ENCODE results near the gene PDE9A.
A peak's percentile ranks its signal among the peaks of the same experiment; 100 is the strongest.

Gene PDE9A

GRCh38 chr21:42618707-42619102, 34.7 kb upstream of the PDE9A start:
- DNase-seq (ENCODE audit: insufficient read length, low spot score) (no peak), FAIRE-seq (no peak)
- TF ChIP-seq, protein P1, sequence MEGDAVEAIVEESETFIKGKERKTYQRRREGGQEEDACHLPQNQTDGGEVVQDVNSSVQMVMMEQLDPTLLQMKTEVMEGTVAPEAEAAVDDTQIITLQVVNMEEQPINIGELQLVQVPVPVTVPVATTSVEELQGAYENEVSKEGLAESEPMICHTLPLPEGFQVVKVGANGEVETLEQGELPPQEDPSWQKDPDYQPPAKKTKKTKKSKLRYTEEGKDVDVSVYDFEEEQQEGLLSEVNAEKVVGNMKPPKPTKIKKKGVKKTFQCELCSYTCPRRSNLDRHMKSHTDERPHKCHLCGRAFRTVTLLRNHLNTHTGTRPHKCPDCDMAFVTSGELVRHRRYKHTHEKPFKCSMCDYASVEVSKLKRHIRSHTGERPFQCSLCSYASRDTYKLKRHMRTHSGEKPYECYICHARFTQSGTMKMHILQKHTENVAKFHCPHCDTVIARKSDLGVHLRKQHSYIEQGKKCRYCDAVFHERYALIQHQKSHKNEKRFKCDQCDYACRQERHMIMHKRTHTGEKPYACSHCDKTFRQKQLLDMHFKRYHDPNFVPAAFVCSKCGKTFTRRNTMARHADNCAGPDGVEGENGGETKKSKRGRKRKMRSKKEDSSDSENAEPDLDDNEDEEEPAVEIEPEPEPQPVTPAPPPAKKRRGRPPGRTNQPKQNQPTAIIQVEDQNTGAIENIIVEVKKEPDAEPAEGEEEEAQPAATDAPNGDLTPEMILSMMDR (IDR thresholded peaks at IDR 0.05; ENCODE audit: insufficient read depth, missing control alignments), result peak; percentile 11

GRCh38 chr21:42619166-42619565, 34.3 kb upstream of the PDE9A start:
- TF ChIP-seq, protein P1 (IDR thresholded peaks at IDR 0.05; ENCODE audit: insufficient read depth, missing control alignments), result no peak
- no peak for FAIRE-seq

DNA sequence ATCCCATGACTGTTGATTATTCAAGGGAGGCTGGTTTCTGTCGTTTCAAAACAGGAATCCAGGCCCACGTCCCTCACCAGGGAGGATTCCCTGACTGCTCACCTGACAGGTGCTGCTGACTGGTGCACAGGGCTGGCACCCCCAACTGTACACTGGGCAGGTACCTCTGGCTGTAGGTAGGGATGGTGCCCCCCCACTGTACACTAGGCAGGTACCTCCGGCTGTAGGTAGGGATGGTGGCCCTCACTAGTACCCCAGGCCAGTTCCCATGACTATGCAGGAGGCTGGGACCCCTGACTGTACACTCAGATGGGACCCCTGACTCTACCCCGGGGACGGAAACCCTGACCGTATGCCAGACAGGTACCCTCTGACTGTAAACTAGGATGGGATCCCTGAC, 33.6 kb upstream of the PDE9A start:
- TF ChIP-seq, protein P1 (IDR thresholded peaks at IDR 0.05; ENCODE audit: insufficient read depth, missing control alignments), result no peak
- DNase-seq (ENCODE audit: insufficient read length, low spot score), result no peak
- FAIRE-seq, result no peak

More at GRCh38 chr21:42619166-42619565, 34.3 kb upstream of the PDE9A start:
- DNase-seq (ENCODE audit: insufficient read length, low spot score), result no peak

DNA sequence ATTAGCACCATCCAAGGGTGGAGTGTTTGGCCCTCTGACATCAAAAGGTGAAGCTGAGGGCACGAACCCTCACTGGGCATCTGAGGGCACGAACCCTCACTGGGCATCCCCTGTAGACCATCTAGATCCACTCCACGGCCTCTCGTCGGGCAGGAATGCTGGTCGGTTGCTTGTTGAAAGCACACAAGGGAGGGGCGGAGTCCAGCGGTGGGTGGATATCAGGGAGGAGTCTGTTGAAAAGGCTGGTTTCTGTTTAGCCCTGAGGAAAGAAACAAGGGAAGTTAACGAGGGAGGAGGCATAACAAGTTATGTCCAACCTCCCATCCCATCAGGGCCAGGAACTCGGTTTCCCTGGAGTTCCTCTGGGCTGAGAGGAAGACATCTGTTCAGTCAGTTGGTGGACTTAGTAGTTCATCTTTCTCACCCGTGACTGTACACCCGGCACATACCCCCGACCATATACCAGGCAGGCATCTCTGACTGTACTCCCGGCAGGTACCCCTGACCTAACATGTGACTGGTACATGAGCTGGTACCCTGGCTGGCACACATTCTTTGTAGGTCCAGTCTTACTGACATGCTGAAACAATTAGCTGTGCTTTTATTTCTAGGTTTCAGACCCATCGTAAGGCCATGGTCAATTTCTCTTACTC, 32.1 kb upstream of the PDE9A start:
- TF ChIP-seq, protein P1 (IDR thresholded peaks at IDR 0.05; ENCODE audit: insufficient read depth, missing control alignments), result no peak
- DNase-seq (ENCODE audit: insufficient read length, low spot score) (no peak), FAIRE-seq (no peak)

GRCh38 chr21:42621819-42622177, 31.6 kb upstream of the PDE9A start:
- DNase-seq (ENCODE audit: insufficient read length, low spot score), result no peak
- TF ChIP-seq, protein P1 (IDR thresholded peaks at IDR 0.05; ENCODE audit: insufficient read depth, missing control alignments), result no peak
- FAIRE-seq, result no peak

GRCh38 chr21:42622284-42622683, 31.1 kb upstream of the PDE9A start:
- FAIRE-seq (no peak), DNase-seq (ENCODE audit: insufficient read length, low spot score) (no peak)
- TF ChIP-seq, protein P1 (IDR thresholded peaks at IDR 0.05; ENCODE audit: insufficient read depth, missing control alignments), result no peak

GRCh38 chr21:42623694-42624093, 29.7 kb upstream of the PDE9A start:
- no peak for DNase-seq (ENCODE audit: insufficient read length, low spot score)
- no peak for FAIRE-seq
- TF ChIP-seq, protein P1 (IDR thresholded peaks at IDR 0.05; ENCODE audit: insufficient read depth, missing control alignments), result no peak

Measured in D721Med (cell line).